NCI-H2171 (cell line): ENCODE data around the gene GRB10.
A peak's percentile ranks its signal among the peaks of the same experiment; 100 is the strongest.
"Not testable (repeated sequence)": the region's sequence is repeated elsewhere in the genome, so short reads cannot be mapped to it uniquely, and the experiment has no call there.

Experiments used
- DNase-seq: peaks from one replicate; lab custom pipeline; 2025; lab: John Stamatoyannopoulos, UW

The GRB10 gene

DNA sequence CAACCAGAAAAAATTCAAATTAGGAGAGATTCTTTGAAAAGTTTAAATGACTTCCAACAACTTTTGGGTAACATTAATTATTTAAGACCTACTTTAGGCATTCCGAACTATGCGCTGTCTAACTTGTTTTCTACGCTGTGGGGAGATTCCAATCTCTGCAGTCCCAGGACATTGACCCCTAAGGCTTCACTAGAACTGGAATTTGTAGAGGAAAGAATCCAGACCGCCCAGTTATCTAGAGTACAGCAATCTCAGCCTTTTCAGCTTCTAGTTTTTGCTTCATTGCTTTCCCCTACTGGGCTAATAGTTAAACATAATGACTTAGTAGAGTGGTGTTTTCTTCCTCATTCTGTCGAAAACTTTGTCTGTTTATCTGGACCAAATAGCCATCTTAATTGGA is 202.6 kb downstream of the GRB10 start:
- no peak for DNase-seq

DNA sequence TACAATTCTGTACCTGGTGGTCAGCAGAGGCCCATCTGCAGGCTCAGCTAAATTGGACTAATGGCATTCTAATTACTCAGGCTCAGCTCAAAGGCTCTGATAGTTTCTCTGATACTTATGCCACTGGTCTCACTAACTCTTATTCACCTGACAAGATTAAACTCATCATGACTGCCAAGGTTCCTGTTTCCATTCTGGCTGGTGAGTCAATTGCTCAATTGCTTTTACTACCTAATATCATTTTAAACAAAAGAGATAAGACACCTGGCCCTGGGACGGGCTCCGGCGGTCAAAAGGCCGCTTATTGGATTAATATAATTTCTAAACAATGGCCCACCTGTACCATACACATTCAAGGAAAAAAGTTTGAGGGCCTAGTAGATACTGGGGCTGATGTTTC is 204.6 kb downstream of the GRB10 start:
- not testable (repeated sequence) for DNase-seq

DNA sequence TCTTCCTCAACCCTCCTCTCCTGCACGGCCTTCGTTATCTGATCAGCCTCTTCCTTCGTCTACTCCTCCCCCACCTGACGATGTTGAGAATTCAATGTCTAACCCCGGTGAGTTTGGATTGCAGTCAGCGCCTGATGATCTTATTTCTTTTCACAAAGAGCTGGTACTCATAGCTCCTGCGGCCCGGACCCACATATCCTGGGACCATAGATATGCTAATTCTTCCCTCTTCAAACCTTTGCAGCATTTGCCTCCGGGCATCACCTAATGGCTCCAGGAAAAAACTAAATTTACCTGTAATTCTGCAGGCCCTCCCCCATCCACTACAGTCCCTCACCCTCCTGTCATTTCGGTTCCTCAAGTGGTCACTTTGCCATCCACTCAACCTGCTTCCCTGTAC is 205.1 kb downstream of the GRB10 start:
- no peak for DNase-seq

DNA sequence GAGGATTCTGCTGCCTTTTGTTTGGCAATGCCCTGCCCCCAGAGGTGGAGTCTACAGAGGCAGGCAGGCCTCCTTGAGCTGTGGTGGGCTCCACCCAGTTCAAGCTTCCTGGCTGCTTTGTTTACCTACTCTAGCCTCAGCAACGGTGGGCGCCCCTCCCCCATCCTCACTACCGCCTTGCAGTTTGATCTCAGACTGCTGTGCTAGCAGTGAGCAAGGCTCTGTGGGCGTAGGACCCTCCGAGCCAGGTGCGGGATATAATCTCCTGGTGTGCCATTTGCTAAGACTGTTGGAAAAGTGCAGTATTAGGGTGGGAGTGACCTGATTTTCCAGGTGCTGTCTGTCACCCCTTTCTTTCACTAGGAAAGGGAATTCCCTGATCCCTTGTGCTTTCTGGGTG is 206.3 kb downstream of the GRB10 start:
- not testable (repeated sequence) for DNase-seq

DNA sequence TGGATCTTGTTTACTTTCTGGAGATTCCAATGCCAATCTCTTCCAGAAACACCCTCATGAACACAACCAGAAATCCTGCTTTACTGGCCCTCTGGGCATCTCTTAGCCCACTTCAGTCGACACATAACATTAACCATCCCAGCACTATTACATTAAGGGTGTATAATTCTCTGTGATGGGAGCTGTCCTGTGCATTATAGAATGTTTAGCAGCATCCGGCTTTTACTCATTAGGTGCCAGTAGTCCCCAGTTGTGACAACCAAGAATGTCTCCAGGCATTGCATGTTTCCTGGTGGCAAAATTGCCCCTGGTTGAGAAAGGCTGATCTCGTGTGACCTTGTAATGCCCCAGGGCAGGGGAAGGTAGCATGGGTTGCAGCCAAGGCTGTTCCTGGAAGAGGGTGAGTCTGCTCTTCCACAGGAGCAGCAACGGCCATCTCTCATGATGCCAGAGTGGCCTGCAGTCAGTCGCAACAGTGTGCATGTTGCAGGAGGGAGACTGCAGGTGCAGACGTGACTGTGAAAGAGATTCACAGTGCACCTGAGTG is 214.9 kb downstream of the GRB10 start:
- no peak for DNase-seq

DNA sequence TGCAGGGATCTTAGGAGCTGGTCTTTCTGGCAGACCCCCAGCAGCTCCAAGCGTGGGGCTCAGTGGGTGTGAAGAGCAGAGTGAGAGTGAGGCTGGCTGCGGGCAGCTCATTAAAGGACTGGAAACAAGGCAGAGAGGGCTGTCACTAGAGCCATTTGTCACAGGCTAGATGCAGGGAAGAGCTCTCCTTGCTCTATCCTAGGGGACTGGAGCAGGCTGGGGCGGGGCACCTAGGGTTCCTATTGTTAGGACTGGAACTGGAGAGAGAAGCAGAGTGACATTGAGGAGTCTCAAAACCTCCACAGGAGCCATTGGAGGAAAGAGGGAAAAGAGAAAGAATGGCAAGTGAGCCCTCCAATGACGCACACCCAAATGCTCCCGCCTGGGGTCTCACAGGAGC is 216.7 kb downstream of the GRB10 start:
- DNase-seq: no peak

DNA sequence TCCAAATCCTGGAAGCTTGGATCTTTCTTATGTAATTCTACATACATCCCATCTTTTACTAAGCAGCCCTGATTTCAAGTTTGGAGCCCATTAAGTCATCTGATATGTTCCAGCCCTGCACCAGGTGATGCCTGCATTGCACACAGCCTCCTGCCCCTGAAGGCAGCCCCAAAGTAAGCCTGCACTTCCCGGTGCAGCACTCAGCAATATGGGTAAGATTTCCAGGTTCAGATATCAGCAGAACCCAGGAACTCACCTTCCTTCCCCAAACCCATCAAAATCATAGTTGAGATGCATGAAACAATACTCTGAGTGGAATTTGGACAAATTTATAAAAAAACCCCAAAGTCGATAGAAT is 217.2 kb downstream of the GRB10 start:
- no peak for DNase-seq

DNA sequence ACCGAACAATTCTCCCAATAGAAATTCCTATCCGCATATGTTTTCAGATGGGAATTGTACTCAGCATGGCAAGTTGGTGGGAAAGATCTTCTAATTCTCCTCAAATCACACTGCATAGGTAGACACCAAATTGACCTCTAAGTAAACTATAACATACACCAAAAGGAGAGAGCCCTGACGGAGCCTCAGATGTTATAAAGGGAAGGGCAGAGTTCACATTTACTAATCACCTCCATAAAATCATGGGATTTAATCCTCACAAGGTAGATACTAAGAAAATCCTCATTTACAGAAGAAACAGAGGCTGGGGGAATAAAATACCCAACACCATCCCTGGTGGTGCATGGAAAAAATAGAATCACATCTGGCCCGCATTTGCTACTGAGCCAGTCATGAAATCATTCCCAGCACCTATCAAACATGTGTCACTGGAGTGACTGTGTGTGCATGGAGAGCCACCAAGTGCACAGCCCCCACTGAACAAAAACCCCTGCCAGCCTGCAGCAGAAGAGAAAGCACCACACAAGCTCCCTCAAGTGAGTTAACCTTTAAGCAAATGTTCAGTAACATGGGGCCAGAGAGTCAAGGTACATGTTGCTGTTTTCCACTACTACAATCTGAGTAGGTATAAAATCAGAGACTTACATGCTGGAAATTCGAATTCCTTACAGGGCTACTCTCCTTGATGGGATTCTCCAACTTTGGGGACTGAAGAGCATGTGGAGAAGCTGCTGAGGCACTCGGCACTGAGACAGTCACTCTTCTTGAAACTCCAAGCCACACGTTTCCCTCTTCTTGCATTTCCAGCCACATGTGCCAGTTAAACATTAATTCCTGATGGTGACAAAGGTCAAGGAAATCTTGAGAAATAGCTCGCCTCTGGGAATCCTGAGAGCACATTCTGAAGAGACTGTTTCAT is 217.8 kb downstream of the GRB10 start, which contains the start of gene DDC:
Gene DDC (minus strand): TSS at position 766 of the 919 bp plus-strand sequence. CDS start 21,320 bp downstream, outside the sequence.
- DNase-seq: no peak

DNA sequence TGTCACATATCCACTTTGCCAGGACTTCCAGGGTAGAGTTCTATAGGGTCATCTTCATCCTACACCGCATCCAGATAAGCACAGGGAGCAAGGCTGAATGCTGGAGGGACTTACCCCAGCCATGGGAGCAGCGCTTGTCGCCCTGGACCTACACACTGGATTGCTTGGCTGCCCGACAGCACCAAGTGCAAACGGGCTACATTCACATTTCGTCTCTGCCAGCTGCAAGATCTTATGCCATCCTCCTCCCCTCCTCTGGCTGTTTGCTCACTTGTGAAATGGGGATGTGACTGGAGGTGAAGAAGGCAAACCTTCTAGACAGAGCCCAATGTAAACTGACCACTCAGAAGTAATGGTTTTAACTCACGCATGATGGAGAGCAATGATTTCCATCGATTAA is 218.5 kb downstream of the GRB10 start:
- no peak for DNase-seq

DNA sequence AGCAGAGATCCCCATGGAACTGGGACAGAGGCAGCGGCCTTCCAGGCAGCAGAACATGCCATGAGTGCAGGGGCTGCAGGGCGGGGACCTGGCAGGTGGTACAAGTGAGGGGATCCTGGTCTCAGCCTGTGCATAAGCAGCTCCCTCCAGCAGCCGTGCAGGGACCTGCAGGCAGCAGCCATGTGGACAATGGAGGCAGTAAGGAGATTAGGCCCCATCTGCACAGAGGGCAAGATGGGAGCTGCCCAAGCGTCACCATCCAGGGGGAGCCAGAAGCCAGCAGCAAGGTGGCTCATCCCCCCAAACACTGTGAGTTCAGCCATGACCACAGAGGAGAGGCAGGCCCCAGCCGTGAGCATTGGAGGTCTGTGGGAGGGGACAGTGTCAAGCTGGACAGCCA is 220.6 kb downstream of the GRB10 start:
- no peak for DNase-seq

DNA sequence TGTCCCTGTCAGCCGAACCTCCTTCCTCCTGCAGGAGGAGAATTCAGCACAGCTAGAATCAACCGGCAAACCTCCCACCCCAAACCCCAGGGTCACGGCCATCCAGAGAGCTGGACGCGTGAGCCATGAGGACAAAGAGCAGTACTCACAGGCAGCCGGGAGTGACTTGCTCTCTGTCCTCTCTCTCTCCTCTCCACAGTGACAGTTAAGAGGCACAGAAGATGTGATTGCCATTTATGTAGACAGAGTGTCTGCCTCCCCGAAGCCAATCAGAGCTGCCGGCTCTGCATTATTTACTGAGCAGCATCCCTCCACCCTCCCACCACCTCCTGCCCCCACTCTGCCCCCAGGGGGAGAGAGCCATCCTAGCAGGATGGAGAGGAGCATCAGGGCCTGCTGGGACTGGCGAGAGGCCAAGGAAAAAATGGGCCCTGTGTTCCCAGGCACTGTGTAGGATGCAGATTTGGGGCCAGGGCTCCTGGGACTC is 221.8 kb downstream of the GRB10 start:
- peak; percentile 44 for DNase-seq

DNA sequence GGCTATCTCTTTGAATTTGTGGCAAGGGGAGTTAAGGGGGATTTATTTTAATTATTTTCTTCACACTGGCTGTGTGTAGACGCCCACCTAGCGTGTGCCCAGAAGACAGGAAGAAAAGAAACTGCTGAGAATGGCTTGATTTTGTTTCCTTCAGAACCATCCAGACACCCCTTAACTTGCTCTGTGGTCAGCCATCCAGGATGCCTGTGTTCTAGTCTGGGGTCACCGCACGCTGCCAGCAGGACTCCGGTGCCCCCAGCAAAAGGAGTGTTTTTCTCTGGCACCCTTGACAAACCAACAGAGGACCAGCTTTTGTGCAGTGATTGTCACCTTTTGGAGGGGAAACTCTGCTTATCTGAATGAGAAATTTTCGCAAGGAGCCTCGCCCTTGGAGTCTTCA is 222.8 kb downstream of the GRB10 start:
- DNase-seq: no peak

DNA sequence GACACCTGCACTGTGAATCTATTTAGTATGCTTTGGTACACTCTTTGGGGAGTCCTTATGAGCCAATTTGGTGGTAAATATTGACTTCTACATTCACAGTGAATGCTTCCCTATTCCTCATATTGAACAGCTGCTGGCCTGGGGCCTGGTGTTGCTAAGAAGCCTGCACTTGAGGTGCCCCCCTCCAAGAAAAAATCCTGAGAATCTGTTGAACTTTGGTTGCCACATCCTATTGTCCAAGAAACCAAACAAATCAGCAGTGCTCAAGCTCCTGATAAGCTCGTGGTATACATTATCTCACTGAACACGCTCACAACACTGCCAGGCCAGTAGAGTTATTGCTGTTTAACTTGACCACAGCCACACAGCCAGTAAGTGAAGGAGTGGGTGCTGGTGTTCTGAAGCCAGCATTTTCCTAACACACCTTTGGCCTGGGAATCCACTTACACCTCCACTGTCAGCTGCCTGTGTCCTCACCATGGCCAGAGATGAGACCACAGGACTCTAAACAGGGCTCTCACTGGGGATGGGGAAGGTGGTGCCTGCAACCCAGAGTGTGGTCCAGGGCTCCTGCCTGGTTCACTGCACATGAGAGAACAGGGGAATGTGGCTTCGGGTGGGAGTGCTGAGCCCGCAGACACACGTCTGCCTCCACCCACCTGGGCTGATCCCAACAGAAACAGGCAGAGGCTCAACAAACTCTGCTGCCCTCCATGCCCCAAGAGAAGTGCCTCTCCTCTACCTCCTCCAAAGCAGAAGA is 224.2 kb downstream of the GRB10 start:
- no peak for DNase-seq

DNA sequence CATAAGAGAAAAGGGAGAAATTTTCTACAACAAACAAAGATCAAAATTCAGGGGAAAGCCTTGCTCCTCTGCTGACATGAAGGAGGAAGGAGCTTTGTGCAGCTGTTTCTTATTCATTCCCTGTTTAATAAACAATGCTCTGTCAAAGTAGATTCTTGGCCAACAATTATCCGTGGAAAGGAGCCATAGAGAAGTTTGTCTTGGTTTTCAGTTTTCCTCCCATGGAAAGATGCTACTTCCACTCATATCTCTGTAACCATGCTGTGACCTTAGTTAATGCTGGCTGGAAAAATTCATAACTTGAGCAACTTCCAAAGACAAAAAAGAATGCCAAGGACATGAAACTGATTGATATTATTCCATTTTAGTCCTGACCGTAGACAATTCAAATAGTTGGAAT is 225.6 kb downstream of the GRB10 start:
- DNase-seq: no peak

DNA sequence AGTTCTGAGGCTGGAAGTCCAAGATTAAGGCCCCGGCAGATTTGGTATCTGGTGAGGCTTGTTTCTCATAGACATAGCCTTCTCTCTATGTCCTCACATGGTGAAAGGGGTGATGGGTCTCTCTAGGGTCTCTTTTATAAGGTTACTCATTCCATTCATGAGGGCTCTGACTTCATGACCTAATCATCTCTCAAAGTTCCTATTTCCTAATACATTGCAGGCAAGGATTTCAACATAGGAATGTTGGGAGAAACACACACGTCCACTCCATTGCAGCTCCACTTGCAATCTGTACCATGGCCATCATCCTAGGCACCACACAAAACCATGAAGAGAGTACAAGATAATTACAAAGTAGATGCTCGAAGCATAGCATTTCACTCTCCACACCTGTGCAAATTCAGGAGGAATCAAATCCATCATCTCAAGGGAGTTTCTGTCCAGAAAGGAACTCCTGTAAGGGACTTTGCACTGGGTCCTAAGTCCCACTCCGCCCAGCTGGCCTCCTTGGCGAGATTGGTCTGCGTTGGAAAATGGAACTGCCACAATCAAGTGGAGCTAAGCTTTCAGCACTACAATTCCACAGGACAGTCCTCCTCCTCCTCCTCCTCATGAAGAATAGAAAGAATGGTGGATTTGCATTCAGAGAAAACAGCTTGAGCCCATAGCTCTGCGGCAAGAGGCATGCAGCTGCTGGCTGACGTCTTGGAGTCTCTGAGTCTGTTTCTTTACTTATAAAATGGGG is 226.3 kb downstream of the GRB10 start:
- DNase-seq: no peak

DNA sequence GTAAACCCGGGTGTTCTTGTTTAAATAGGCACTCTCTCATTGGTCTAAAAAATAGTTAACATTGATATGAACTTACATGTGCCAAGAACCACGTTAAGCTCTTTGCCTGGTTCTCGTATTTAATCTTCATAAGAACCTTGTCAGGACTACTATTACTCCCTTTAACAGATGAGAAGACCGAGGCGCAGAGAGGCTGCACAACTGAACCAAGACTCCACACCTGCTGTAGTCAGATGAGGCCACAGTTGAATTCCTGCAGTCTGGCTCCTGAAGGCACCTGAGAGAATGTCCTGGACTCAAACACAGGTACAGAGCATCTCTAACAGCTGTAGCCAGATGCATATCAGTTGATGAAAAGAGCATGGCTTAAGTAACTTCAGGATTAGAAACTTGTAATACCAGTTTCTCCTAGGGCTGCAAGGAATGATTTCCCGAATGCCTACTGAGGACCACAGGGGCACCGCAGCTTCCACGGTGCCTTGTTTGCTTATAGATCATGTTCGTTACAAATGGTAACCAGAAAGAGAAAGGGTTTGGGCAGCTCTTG is 227.0 kb downstream of the GRB10 start:
- no peak for DNase-seq

DNA sequence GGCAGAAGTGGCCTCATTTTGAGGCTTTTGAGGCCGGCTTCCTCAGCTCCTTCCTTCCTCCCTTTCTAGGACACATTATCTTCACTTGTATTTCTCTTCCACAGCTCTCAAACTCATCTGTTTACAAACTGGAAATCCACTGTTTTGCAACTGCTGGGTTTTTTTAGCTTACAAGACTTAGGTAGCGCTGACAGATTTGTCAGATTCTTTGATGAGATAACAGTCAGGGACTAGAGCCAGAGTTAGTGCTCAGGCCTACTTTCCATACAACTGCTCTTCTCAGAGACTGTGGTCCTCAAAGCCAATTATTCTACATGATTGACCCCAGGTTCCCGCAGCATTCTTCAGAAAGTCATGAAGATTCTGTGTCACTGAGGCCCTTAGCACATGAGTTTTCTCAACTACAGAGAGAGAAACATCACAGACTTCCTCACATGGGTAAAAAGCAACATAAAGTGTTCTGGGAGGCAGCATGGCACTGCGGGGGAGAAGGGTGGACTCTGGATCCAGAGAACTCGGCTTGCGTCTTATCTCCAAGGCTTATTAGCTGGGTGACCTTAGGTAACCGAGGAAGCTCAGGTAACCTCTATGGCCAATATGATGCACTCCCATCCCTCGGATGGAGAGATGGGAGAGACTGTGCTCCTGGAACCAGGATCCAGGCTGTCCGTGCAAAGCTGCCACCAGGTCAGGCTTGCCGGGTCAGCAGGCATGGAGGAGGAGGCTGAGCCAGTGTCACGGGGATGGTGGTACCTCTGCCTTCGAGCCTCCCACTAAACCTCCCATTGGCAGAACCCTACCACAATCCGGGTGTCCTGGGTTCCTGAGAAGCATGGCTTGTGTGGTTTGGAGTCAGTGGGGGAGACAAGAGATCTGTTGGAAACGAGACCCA is 228.0 kb downstream of the GRB10 start:
- DNase-seq: no peak

DNA sequence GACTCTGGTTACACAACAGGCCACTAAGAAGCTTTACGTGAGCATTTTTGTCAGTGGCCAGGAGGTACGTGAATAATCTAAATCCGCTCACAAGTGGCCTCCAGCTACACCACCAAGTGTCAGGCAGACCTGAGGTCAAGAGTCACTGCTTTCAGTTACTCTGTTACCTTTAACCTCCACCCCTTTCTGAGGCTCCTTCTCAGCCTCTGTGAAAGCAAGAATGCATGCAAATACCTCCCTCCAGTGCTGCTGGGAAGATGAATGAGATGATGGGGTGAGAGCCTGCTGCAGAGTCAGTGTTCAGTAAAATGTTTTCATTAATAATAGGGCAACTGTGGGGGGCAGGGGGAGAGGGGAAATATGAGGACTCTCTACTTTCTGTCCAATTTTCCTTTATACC is 228.7 kb downstream of the GRB10 start:
- no peak for DNase-seq

DNA sequence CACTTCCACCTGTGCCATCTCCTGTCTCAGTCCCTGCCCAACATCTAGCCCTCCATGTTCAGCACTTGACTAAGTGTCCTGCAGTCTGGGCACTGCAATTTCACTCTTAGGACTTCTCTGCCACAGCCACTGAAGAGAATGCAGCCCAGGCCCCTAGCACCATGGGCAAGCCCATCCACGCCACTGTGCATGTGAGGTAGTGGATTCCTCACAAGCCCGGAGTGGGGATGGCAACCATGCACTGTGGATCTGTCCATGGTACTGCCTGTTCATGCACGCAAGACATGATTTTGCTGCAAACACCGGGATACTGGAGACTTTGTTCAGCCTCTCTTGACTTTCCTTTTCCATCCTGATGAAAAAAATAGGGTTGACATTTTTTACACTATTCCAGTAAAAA is 229.8 kb downstream of the GRB10 start:
- no peak for DNase-seq

DNA sequence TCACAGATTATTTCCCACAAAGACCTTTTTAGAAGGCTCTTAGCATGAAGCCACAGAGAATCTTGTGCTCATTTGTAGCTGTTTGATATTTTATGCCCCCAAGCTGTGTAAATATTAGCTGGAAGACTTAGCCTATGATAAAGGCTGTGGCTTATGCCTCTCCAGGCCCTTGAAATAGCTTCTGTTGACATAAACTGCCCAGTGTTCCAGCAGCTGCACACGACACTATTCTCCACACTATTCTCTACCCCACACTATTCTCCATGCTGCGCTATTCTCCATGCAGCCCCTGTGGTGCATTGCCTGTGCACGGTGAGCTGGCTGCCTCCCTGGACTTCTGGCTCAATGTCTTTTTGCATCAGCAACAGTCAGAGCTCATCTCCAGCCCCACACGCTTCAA is 230.6 kb downstream of the GRB10 start:
- no peak for DNase-seq

DNA sequence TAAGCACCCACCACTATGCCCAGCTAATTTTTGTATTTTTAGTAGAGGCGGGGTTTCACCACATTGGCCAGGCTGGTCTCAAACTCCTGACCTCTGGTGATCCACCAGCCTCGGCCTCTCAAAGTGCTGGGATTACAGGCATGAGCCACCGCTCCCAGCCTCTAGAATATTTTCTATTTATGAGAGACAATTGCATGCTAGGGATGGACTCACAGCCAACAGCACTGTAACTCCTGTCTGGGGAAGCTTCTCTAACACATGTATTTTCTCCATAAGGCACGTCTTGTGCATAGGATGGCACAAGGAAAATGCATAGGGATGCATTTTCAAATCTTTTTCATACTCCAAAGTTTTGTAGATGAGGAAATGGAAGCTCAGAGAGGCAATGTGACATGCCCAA is 237.1 kb downstream of the GRB10 start:
- not testable (repeated sequence) for DNase-seq
